ENCODE results near the gene CCDC167. TPM values are rescaled to one million over a fixed set of nuclear protein-coding genes. Genes with fewer than 3 reads are reported as not detected.

CCDC167 gene
- total RNA-seq, 1 experiment from 2014 or later: 31.9 TPM

DNA sequence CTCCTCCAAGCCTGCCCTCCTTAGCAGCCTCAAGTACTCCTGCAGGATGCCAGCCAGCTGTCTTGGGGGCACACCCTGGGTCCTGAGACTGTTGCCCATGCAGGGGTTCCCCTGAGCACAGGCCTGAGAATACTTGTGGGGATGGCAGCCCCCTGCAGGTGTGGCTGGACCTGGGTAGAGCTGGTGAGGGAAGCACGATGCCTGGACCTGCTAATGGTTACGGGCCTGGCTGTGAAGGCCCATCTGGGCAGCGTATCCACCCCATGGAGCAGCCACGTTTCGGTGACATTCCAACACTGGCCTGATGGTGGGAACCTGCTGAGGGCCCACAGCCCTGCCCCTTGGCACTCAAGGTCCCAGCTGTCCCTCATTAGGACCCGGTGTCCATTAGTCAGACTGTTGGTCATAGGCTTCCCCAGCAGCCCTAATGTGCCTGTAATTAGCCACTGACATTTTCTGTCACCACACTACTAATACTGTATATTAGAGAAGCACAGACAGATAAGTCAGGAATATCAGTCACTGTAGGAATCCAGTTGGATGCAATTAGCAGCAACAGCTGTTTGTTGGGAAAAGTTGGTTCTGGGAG, 20.3 kb downstream of the CCDC167 start:
- no peaks in the 10 kb centered on the region for H3K23me2 ChIP-seq (ENCODE audit: insufficient read length, low read depth, low read length, poor library complexity, severe bottlenecking)
- H3T11ph ChIP-seq (ENCODE audit: low read length): no peak overlapping the region
- no peak overlapping the region for H4K91ac ChIP-seq (ENCODE audit: insufficient read length, low read depth, low read length)
- TF ChIP-seq, protein P1, sequence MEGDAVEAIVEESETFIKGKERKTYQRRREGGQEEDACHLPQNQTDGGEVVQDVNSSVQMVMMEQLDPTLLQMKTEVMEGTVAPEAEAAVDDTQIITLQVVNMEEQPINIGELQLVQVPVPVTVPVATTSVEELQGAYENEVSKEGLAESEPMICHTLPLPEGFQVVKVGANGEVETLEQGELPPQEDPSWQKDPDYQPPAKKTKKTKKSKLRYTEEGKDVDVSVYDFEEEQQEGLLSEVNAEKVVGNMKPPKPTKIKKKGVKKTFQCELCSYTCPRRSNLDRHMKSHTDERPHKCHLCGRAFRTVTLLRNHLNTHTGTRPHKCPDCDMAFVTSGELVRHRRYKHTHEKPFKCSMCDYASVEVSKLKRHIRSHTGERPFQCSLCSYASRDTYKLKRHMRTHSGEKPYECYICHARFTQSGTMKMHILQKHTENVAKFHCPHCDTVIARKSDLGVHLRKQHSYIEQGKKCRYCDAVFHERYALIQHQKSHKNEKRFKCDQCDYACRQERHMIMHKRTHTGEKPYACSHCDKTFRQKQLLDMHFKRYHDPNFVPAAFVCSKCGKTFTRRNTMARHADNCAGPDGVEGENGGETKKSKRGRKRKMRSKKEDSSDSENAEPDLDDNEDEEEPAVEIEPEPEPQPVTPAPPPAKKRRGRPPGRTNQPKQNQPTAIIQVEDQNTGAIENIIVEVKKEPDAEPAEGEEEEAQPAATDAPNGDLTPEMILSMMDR (conservative IDR thresholded peaks at IDR 0.05): no peak
- Mint-ChIP-seq H3K4me3 (no peak overlapping the region), H3K27me3 (ENCODE audit: low read depth) (no peaks in the 10 kb centered on the region), H3K9me3 (no peaks in the 10 kb centered on the region), H3K4me1 (peaks cover 11 to 21% of the 10 kb centered on the region in 2 experiments), H3K27ac (no peak overlapping the region; a peak in 1 of 7 replicates), H3K36me3 (ENCODE audit: insufficient read depth in 1 of 3, low read depth in 3 of 3) (peaks cover 14 to 62% (median 54%) of the 10 kb centered on the region in 3 experiments)
- no CpG with 5 or more reads among the region's 6 CpGs for WGBS (ENCODE audit: extremely low coverage, insufficient read length, low lambda C conversion rate)
- H3K14ac ChIP-seq (ENCODE audit: insufficient read depth, low read length): no peak overlapping the region
- H3K18ac ChIP-seq (ENCODE audit: insufficient read length, low read depth, low read length): no peak overlapping the region
- H3K56ac ChIP-seq (ENCODE audit: insufficient read length, low read depth, low read length): no peak overlapping the region
- no peak overlapping the region for H2AFZ ChIP-seq (ENCODE audit: low read length)
- H2BK12ac ChIP-seq (ENCODE audit: insufficient read length, low read depth, low read length): no peak overlapping the region
- no peak for DNase-seq
- no peak overlapping the region for H3K4me2 ChIP-seq (ENCODE audit: insufficient read depth, insufficient read length, low read length)
- H2BK15ac ChIP-seq (ENCODE audit: low read depth, low read length): no peak overlapping the region
- H4K20me1 ChIP-seq (ENCODE audit: control insufficient read depth, insufficient read depth, insufficient read length): no peaks in the 10 kb centered on the region
- H3K9ac ChIP-seq (ENCODE audit: extremely low read depth, insufficient read length, low read length): no peak overlapping the region
- no peak overlapping the region for H4K8ac ChIP-seq (replicated peaks; ENCODE audit: insufficient read length, low read depth, low read length)
- no peak overlapping the region for H2BK20ac ChIP-seq (ENCODE audit: low read depth, low read length, poor library complexity, severe bottlenecking)
- no peak overlapping the region for H3K4ac ChIP-seq (ENCODE audit: low read depth, low read length)
- H3K27ac ChIP-seq (ENCODE audit: insufficient read length, low read depth, low read length): no peak overlapping the region
- H3K4me1 ChIP-seq (ENCODE audit: insufficient read depth, low read length): peaks cover 4% of the 10 kb centered on the region; the same call in 1 of the 2 replicates
- H2BK5ac ChIP-seq (ENCODE audit: insufficient read length, low read length): no peak overlapping the region
- H3K23ac ChIP-seq (ENCODE audit: insufficient read length, low read depth, low read length): no peak overlapping the region
- no peak overlapping the region for H2AK5ac ChIP-seq (ENCODE audit: insufficient read length, low read length)
- H3K27me3 ChIP-seq (ENCODE audit: insufficient read depth, low read length): no peaks in the 10 kb centered on the region
- H3K9me3 ChIP-seq (ENCODE audit: control insufficient read depth, low read depth, low read length): no peaks in the 10 kb centered on the region
- H4K5ac ChIP-seq (ENCODE audit: insufficient read length, low read depth, low read length): no peak overlapping the region
- no peak overlapping the region for H2BK120ac ChIP-seq (ENCODE audit: low read depth, low read length, poor library complexity, severe bottlenecking)
- H3K79me1 ChIP-seq (ENCODE audit: insufficient read depth, low read depth, low read length, poor library complexity, severe bottlenecking): no peaks in the 10 kb centered on the region
- no peaks in the 10 kb centered on the region for H3K79me2 ChIP-seq (ENCODE audit: insufficient read depth, low read length)
